ENCODE results near the gene SLC9A3. TPM values are rescaled to one million over a fixed set of nuclear protein-coding genes. Genes with fewer than 3 reads are reported as not detected.
A peak's percentile ranks its signal among the peaks of the same experiment; 100 is the strongest.

The SLC9A3 gene
- total RNA-seq, 1 experiment from 2014 or later = 2.0 TPM

- Histone ChIP-seq H2AFZ (ENCODE audit: low read length) (no peak overlapping the region), H3K4me2 (ENCODE audit: low read depth, low read length, poor library complexity, severe bottlenecking) (no peak overlapping the region), H3K4me1 (ENCODE audit: low read length) (peaks cover 5% of the 10 kb centered on the region), H3K27ac (ENCODE audit: low read length) (no peak overlapping the region), H3K27me3 (ENCODE audit: low read length) (no peaks in the 10 kb centered on the region), H4K20me1 (ENCODE audit: insufficient read depth, low read depth, low read length) (no peaks in the 10 kb centered on the region), H3K9me2 (replicated peaks; ENCODE audit: insufficient read depth, low read length) (no peaks in the 10 kb centered on the region), H3K36me3 (ENCODE audit: insufficient read depth, low read length) (no peaks in the 10 kb centered on the region), H3K9me3 (ENCODE audit: low read length) (no peaks in the 10 kb centered on the region), H3K79me2 (ENCODE audit: low read length) (no peaks in the 10 kb centered on the region), H3K4me3 (ENCODE audit: low read length) (no peak overlapping the region), H3K9ac (ENCODE audit: low read length) (no peak overlapping the region)
- no peak for DNase-seq
Measured at GRCh38 chr5:435156-435790, 89.0 kb downstream of the SLC9A3 start.

- Histone ChIP-seq H3K36me3 (ENCODE audit: insufficient read depth, low read length) (no peaks in the 10 kb centered on the region), H4K20me1 (ENCODE audit: insufficient read depth, low read depth, low read length) (no peaks in the 10 kb centered on the region), H3K79me2 (ENCODE audit: low read length) (no peaks in the 10 kb centered on the region), H3K27me3 (ENCODE audit: low read length) (no peaks in the 10 kb centered on the region), H2AFZ (ENCODE audit: low read length) (no peak overlapping the region), H3K9me2 (replicated peaks; ENCODE audit: insufficient read depth, low read length) (no peaks in the 10 kb centered on the region), H3K9me3 (ENCODE audit: low read length) (no peaks in the 10 kb centered on the region), H3K27ac (ENCODE audit: low read length) (no peak overlapping the region), H3K4me1 (ENCODE audit: low read length) (no peaks in the 10 kb centered on the region), H3K4me2 (ENCODE audit: low read depth, low read length, poor library complexity, severe bottlenecking) (no peak overlapping the region), H3K9ac (ENCODE audit: low read length) (no peak overlapping the region), H3K4me3 (ENCODE audit: low read length) (no peak overlapping the region)
- no peak for DNase-seq
Measured at GRCh38 chr5:434443-435146, 89.7 kb downstream of the SLC9A3 start.

GRCh38 chr5:433836-434235 is 90.4 kb downstream of the SLC9A3 start:
- no peaks in the 10 kb centered on the region for H3K27me3 ChIP-seq (ENCODE audit: low read length)
- H3K36me3 ChIP-seq (ENCODE audit: insufficient read depth, low read length) = no peaks in the 10 kb centered on the region
- no peaks in the 10 kb centered on the region for H3K9me3 ChIP-seq (ENCODE audit: low read length)
- H4K20me1 ChIP-seq (ENCODE audit: insufficient read depth, low read depth, low read length) = no peaks in the 10 kb centered on the region
- no peaks in the 10 kb centered on the region for H3K79me2 ChIP-seq (ENCODE audit: low read length)
- no peak overlapping the region for H3K4me3 ChIP-seq (ENCODE audit: low read length)
- no peaks in the 10 kb centered on the region for H3K4me1 ChIP-seq (ENCODE audit: low read length)
- no peaks in the 10 kb centered on the region for H3K9me2 ChIP-seq (replicated peaks; ENCODE audit: insufficient read depth, low read length)
- H3K9ac ChIP-seq (ENCODE audit: low read length) = no peak overlapping the region
- no peak for DNase-seq
- no peak overlapping the region for H3K27ac ChIP-seq (ENCODE audit: low read length)
- no peak overlapping the region for H2AFZ ChIP-seq (ENCODE audit: low read length)
- no peak overlapping the region for H3K4me2 ChIP-seq (ENCODE audit: low read depth, low read length, poor library complexity, severe bottlenecking)

- no peaks in the 10 kb centered on the region for H3K9me2 ChIP-seq (replicated peaks; ENCODE audit: insufficient read depth, low read length)
- no peaks in the 10 kb centered on the region for H3K36me3 ChIP-seq (ENCODE audit: insufficient read depth, low read length)
- H2AFZ ChIP-seq (ENCODE audit: low read length) = no peak overlapping the region
- no peaks in the 10 kb centered on the region for H3K4me1 ChIP-seq (ENCODE audit: low read length)
- H3K79me2 ChIP-seq (ENCODE audit: low read length) = no peaks in the 10 kb centered on the region
- DNase-seq = no peak
- H3K27ac ChIP-seq (ENCODE audit: low read length) = no peak overlapping the region
- no peak overlapping the region for H3K9ac ChIP-seq (ENCODE audit: low read length)
- no peak overlapping the region for H3K4me3 ChIP-seq (ENCODE audit: low read length)
- H3K9me3 ChIP-seq (ENCODE audit: low read length) = no peaks in the 10 kb centered on the region
- no peaks in the 10 kb centered on the region for H4K20me1 ChIP-seq (ENCODE audit: insufficient read depth, low read depth, low read length)
- H3K27me3 ChIP-seq (ENCODE audit: low read length) = no peaks in the 10 kb centered on the region
- H3K4me2 ChIP-seq (ENCODE audit: low read depth, low read length, poor library complexity, severe bottlenecking) = no peak overlapping the region
Measured at GRCh38 chr5:432928-433791, 91.1 kb downstream of the SLC9A3 start.

- no peak overlapping the region for H3K27ac ChIP-seq (ENCODE audit: low read length)
- no peak overlapping the region for H3K9ac ChIP-seq (ENCODE audit: low read length)
- H2AFZ ChIP-seq (ENCODE audit: low read length) = no peak overlapping the region
- no peak overlapping the region for H3K4me3 ChIP-seq (ENCODE audit: low read length)
- DNase-seq = no peak
- no peaks in the 10 kb centered on the region for H3K27me3 ChIP-seq (ENCODE audit: low read length)
- H3K36me3 ChIP-seq (ENCODE audit: insufficient read depth, low read length) = no peaks in the 10 kb centered on the region
- H3K4me2 ChIP-seq (ENCODE audit: low read depth, low read length, poor library complexity, severe bottlenecking) = no peak overlapping the region
- no peaks in the 10 kb centered on the region for H3K9me2 ChIP-seq (replicated peaks; ENCODE audit: insufficient read depth, low read length)
- H3K9me3 ChIP-seq (ENCODE audit: low read length) = no peaks in the 10 kb centered on the region
- no peaks in the 10 kb centered on the region for H3K79me2 ChIP-seq (ENCODE audit: low read length)
- H3K4me1 ChIP-seq (ENCODE audit: low read length) = no peaks in the 10 kb centered on the region
- H4K20me1 ChIP-seq (ENCODE audit: insufficient read depth, low read depth, low read length) = no peaks in the 10 kb centered on the region
Measured at GRCh38 chr5:432201-432927, 91.9 kb downstream of the SLC9A3 start.

- Histone ChIP-seq H3K36me3 (ENCODE audit: insufficient read depth, low read length) (no peaks in the 10 kb centered on the region), H3K4me3 (ENCODE audit: low read length) (no peak overlapping the region), H3K9me3 (ENCODE audit: low read length) (no peaks in the 10 kb centered on the region), H3K4me1 (ENCODE audit: low read length) (no peaks in the 10 kb centered on the region), H3K27ac (ENCODE audit: low read length) (no peak overlapping the region), H3K9ac (ENCODE audit: low read length) (no peak overlapping the region), H4K20me1 (ENCODE audit: insufficient read depth, low read depth, low read length) (no peaks in the 10 kb centered on the region), H3K9me2 (replicated peaks; ENCODE audit: insufficient read depth, low read length) (no peaks in the 10 kb centered on the region), H3K27me3 (ENCODE audit: low read length) (no peaks in the 10 kb centered on the region), H3K4me2 (ENCODE audit: low read depth, low read length, poor library complexity, severe bottlenecking) (no peak overlapping the region), H3K79me2 (ENCODE audit: low read length) (no peaks in the 10 kb centered on the region), H2AFZ (ENCODE audit: low read length) (no peak overlapping the region)
- no peak for DNase-seq
Measured at GRCh38 chr5:431711-432050, 92.6 kb downstream of the SLC9A3 start.

- Histone ChIP-seq H3K36me3 (ENCODE audit: insufficient read depth, low read length) (no peaks in the 10 kb centered on the region), H3K27me3 (ENCODE audit: low read length) (no peaks in the 10 kb centered on the region), H2AFZ (ENCODE audit: low read length) (no peak overlapping the region), H3K27ac (ENCODE audit: low read length) (no peak overlapping the region), H3K9ac (ENCODE audit: low read length) (no peak overlapping the region; the same call in 1 of the 2 replicates), H3K4me1 (ENCODE audit: low read length) (no peaks in the 10 kb centered on the region), H3K79me2 (ENCODE audit: low read length) (no peaks in the 10 kb centered on the region), H3K9me2 (replicated peaks; ENCODE audit: insufficient read depth, low read length) (no peaks in the 10 kb centered on the region), H4K20me1 (ENCODE audit: insufficient read depth, low read depth, low read length) (no peaks in the 10 kb centered on the region), H3K4me2 (ENCODE audit: low read depth, low read length, poor library complexity, severe bottlenecking) (no peak overlapping the region), H3K9me3 (ENCODE audit: low read length) (no peaks in the 10 kb centered on the region), H3K4me3 (ENCODE audit: low read length) (no peak overlapping the region)
- peak; percentile 79 for DNase-seq
Measured at GRCh38 chr5:431001-431710, 93.1 kb downstream of the SLC9A3 start.

All from Karpas-422 (cell line).